Activated CD4-positive, CD25-positive, alpha-beta regulatory T cell treated with anti-CD3 and anti-CD28 coated beads, Interleukin-2, amount 50 U/mL, for 16 hours (primary cell): Measurements from ENCODE around the gene LTBR.

ENCODE experiments used
- DNase-seq: peaks from one replicate; pipeline ENCODE4 v3.0.0-alpha.2; 2020; ENCODE audit warnings: low read depth, low spot score

Gene LTBR

GRCh38 chr12:6384499-6385436, 806 bp downstream of the LTBR start:
- DNase-seq, result no peak

- DNase-seq, result no peak
Observed at GRCh38 chr12:6386038-6386437, 2.1 kb downstream of the LTBR start.

GRCh38 chr12:6386491-6386890, 2.5 kb downstream of the LTBR start:
- DNase-seq, result no peak

GRCh38 chr12:6387541-6387940, 3.6 kb downstream of the LTBR start:
- no peak for DNase-seq

- DNase-seq, result no peak
Observed at GRCh38 chr12:6390084-6390799, 6.3 kb downstream of the LTBR start.

GRCh38 chr12:6391013-6391412, 7.1 kb downstream of the LTBR start:
- DNase-seq, result no peak

- DNase-seq, result no peak
Observed at GRCh38 chr12:6392504-6392903, 8.5 kb downstream of the LTBR start.

DNA sequence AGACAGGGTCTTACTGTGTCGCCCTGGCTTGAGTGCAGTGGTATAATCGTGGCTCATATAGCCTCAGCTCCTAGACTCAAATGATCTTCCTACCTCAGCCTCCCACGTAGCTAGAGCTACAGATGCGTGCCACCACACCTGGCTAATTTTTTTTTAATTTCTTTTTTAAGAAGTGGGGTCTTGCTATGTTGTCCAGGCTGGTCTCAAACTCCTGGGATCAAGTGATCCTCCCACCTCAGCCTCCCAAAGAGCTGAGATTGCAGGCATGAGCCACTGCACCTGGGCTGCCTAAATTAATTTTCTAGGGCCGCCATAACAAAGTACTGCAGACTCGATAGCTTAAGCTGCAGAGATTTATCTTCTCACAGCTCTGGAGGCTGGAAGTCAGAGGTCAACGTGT, 9.1 kb downstream of the LTBR start:
- no peak for DNase-seq

DNA sequence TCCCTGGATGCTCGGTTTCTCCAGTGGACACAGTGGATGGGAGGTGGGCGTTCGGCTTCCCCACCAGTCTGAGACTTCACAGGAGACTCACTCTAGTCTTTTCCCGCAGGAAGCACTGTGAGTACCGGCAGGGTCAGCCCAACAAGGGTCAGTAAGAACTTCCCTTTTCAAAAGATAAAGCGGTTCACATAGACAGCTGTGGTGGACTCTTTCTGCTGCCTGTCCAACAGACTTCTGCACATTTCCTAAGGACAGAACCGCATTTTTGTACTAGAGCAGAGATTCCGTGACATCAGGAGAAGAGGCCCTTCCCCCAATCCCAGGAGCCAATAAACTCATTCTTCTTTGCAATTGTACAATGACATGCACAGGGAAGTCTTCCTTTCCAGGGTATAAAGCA, 10.4 kb downstream of the LTBR start:
- no peak for DNase-seq

DNA sequence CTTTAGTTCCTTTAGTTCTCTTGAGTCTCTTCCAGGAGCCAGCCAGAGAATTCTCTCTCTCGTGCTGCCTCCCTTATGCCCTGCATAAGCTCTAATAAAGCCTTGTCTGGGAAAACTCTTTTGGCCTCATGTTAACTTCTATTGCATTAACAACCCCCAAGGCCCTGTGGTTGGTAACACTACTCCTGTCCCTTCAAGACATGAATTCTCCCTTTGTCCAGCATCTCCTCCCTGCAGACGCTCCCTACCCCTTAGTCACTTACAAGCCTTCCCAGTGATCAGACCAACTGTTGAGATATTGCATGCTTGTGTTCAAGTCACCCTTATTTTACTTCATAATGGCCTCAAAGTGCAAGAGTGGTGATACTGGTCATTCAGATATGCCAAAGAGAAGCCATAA, 12.1 kb downstream of the LTBR start:
- no peak for DNase-seq

DNA sequence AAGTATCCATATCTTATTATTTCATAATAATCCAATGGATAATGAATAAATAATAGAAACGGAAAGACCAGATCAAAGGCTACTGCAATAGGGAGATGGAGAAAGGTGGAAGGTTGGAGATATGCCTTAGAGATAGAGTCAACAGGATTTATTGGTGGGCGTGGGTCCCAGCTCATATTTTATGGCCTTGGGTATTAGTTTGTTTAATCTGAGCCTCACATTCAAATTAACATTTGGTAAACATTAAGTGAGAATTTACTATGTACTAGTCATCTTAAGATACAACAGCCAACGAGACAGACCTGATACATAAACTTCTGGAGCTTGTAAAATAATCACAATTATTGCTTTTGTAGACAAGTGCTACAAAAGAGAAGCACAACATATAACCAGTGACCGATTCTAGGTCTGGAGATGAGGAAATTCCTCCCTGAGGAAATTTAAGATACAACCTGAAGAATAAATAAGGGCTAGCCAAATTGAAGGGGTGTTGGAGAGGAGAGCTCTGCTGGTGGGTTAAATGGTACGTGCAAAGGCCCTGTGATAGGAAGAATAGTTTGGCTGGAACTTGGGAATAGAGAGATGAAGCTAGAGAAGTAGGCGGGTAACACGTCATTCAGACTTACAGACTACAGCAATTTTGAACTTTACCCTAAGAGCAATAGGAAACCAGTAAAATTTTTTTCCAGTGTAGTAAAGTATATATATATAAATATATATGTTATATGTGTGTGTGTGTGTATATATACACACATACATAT, 16.1 kb downstream of the LTBR start:
- no peak for DNase-seq

DNA sequence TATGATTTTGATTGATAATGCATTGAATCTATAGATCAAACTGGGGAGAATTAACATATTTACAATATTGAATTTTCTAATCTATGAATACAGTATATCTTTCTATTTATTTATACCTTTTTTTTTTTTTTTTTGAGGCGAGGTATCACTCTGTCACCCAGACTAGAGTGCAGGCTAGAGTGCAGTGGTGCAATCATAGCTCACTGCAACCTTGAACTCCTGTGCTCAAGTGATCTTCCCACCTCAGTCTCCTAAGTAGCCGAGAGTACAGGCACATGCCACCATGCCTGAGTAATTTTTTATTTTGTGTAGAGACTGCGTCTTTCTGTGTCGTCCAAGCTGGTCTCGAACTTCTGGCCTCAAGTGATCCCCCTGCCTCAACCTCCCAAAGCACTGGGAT, 20.4 kb downstream of the LTBR start:
- no peak for DNase-seq

DNA sequence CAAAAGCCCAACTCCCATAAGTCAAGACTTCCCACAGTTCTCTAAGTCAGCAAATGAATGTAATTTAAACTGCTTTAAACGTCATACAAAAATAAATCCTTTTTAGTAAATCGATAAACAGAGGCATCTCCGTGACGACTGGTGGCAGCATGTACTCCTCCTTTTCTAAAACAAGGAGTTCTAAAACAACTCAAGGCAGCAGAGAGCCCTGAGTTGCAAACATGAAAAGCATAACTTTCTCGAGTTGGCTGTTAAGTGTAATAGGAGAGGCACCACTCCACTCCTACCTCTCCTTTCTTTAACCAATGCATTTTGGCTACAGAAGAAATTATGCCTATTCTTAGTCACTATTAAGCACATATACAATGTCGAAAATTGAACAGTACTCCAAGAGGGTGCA, 22.0 kb downstream of the LTBR start:
- no peak for DNase-seq

DNA sequence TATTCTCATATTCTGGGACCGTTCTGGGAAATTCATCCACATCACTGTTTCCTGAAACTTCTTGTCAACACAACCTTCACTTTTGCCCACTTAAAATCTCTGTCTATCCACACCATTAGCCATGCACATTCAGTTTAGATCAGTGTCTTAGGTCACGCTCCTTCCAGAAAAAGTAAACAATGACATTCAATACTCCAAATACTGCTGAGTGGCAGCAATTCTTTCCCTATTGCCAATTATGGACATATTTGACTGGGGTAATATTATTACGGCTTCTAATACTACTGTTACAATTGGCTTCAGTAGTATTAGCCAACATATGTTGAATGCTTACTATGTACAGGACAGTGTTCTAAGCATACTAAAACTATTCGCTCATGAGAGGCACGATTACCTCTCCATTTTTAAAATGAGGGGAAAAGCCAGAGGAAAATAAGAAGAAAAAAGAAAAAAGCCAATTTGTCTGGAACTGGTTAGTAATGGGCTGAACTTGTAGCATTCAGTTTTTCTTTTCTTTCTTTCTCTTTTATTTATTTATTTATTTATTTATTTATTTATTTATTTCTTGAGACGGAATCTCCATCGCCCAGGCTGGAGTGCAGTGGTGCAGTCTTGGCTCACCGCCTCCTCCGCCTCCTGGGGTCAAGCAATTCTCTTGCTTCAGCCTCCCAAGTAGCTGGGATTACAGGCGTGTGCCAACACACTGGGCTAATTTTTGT, 23.4 kb downstream of the LTBR start:
- DNase-seq, result no peak

DNA sequence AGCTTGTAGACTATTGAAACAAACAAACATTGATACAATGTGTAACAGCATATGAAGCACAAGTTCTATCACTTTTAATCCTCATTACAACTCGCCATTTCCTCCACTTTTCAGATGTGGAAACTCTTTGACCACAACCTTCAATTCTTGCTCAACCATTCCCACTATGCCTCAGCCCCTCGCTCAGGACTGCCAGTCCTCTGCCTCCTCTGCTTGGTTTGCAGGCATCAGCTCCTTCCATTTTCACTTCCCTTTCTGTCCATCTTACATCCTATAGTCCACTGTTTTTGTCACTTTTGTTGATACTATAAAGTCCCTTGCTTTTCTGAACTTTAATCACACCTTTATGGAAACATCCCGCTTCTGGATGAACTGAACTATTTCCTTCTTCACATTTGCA, 32.6 kb downstream of the LTBR start:
- DNase-seq, result no peak

DNA sequence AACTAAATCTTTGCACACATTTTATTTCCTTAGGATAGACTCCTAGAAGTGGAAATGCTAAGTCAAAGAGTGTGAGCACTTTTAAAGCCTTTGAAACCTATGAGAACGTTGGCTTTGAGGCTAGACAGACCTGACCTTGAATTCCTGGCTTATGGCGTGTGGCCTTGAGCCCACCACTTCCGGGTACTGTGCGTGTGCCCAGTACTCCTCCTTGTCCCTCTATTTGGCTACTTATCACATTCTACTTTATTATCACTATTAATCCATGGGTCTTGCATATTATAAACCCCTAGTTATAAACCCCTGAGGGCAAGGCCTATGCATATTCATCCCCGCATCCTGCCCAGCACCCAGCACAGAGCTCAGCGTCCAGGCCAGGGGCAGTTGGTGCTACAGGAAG, 34.8 kb downstream of the LTBR start:
- no peak for DNase-seq

GRCh38 chr12:6420364-6420763, 36.4 kb downstream of the LTBR start:
- no peak for DNase-seq

GRCh38 chr12:6423267-6424007, 39.5 kb downstream of the LTBR start:
- peak; percentile 64 for DNase-seq

DNA sequence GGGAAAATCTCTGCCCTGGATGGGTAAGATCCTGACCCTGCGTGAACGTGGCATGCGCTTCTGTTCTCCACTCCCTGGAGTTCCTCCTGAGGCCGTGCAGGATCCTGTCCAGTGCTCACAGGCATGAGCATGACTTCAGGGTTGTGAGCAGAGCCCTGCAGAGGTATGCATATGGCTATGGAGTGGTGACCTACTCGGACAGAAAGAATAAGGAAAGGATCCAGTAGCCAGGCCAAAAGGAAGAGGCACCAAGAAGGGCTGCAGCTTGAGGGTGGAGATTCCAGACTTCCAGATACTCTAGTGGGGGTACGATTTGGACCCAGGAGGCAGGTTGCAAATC, 40.0 kb downstream of the LTBR start:
- DNase-seq, result no peak

DNA sequence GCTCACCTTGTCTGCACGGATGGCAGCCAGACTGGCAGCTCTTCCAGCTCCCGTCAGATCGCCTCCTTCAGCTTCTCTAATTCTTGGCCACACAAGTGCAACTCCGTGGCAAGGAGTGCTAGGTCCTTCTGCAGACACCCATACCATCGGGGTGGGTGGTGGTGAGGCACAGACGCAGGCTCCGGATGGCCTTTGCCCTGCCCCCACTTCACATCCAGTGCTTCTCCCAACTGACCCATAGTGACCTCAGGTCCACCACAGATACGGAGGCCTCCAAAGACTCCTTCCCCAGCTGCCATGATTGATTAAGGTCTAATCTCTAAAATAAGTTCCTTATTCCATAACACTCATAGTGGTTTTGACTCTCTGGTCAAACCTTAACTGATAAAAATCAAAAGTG, 40.9 kb downstream of the LTBR start:
- no peak for DNase-seq
